ENCODE data around the gene CLEC4E. TPM values are rescaled to one million over a fixed set of nuclear protein-coding genes. Genes with fewer than 3 reads are reported as not detected.
"Not testable (repeated sequence)": the region's sequence is repeated elsewhere in the genome, so short reads cannot be mapped to it uniquely, and the experiment has no call there.

CLEC4E gene
- total RNA-seq, 1 donor from 2014 or later, result not detected

GRCh38 chr12:8541562-8541961 is 857 bp upstream of the CLEC4E start:
- intact Hi-C loops (cut with micrococcal nuclease), result loop anchor here (10.0 kb wide), 1 partner anchor 143 kb away; no protein-coding TSS in a partner anchor

GRCh38 chr12:8537820-8538219 is 2.9 kb downstream of the CLEC4E start:
- intact Hi-C loops (cut with micrococcal nuclease), result not testable (repeated sequence)

- intact Hi-C loops (cut with micrococcal nuclease), result no loop called here
Measured at GRCh38 chr12:8532045-8532444, 8.7 kb downstream of the CLEC4E start.

GRCh38 chr12:8527250-8528130 is 13.2 kb downstream of the CLEC4E start:
- intact Hi-C loops (cut with micrococcal nuclease), result no loop called here

- intact Hi-C loops (cut with micrococcal nuclease), result no loop called here
Measured at GRCh38 chr12:8519171-8519570, 21.5 kb downstream of the CLEC4E start.

- intact Hi-C loops (cut with micrococcal nuclease), result no loop called here
Measured at GRCh38 chr12:8517971-8518370, 22.7 kb downstream of the CLEC4E start.

GRCh38 chr12:8513256-8513655 is 27.4 kb downstream of the CLEC4E start, which contains the start of gene CLEC4D:
TSS of gene CLEC4D (plus strand) at chr12:8513503. CDS start at chr12:8513733, 230 bp downstream.
- intact Hi-C loops (cut with micrococcal nuclease), result no loop called here

GRCh38 chr12:8508910-8509841 is 31.5 kb downstream of the CLEC4E start:
- intact Hi-C loops (cut with micrococcal nuclease), result no loop called here

GRCh38 chr12:8508223-8508622 is 32.5 kb downstream of the CLEC4E start:
- intact Hi-C loops (cut with micrococcal nuclease), result no loop called here

- intact Hi-C loops (cut with micrococcal nuclease), result no loop called here
Measured at GRCh38 chr12:8507596-8507995, 33.1 kb downstream of the CLEC4E start.

GRCh38 chr12:8504351-8504750 is 36.4 kb downstream of the CLEC4E start:
- intact Hi-C loops (cut with micrococcal nuclease), result no loop called here

- intact Hi-C loops (cut with micrococcal nuclease), result no loop called here
Measured at GRCh38 chr12:8501720-8502119, 39.0 kb downstream of the CLEC4E start.

GRCh38 chr12:8499616-8500015 is 41.1 kb downstream of the CLEC4E start:
- intact Hi-C loops (cut with micrococcal nuclease), result no loop called here

- intact Hi-C loops (cut with micrococcal nuclease), result not testable (repeated sequence)
Measured at GRCh38 chr12:8496074-8496473, 44.6 kb downstream of the CLEC4E start.

GRCh38 chr12:8495671-8496070 is 45.0 kb downstream of the CLEC4E start:
- intact Hi-C loops (cut with micrococcal nuclease), result not testable (repeated sequence)

GRCh38 chr12:8493084-8493483 is 47.6 kb downstream of the CLEC4E start:
- intact Hi-C loops (cut with micrococcal nuclease), result loop anchor here (1.0 to 2.0 kb wide), 2 partner anchors 49 to 156 kb away; no protein-coding TSS in a partner anchor

- intact Hi-C loops (cut with micrococcal nuclease), result loop anchor here (2.0 kb wide), 1 partner anchor 157 kb away; no protein-coding TSS in a partner anchor
Measured at GRCh38 chr12:8491646-8492530, 48.8 kb downstream of the CLEC4E start.

All from T-helper 1 cell treated with Interleukin-12 subunit alpha and Interleukin-12 subunit beta and Interleukin-4 antibody, amounts not matched to agents 30 ng/mL and 1 ng/mL, for 36 hours (primary cell).